ENCODE results near the gene IQSEC1.
"Not testable (repeated sequence)": the region's sequence is repeated elsewhere in the genome, so short reads cannot be mapped to it uniquely, and the experiment has no call there.

IQSEC1 gene

GRCh38 chr3:12886106-12886679 lies 187.0 kb downstream of the IQSEC1 start:
- no peak for DNase-seq

- no peak for DNase-seq
These were observed 187.7 kb downstream of the IQSEC1 start for GRCh38 chr3:12885583-12885930.

- no peak for DNase-seq
These were observed 188.2 kb downstream of the IQSEC1 start for GRCh38 chr3:12884790-12885582.

GRCh38 chr3:12884186-12884680 lies 189.0 kb downstream of the IQSEC1 start:
- no peak for DNase-seq

GRCh38 chr3:12882336-12883310 lies 190.6 kb downstream of the IQSEC1 start:
- DNase-seq = no peak

- DNase-seq = not testable (repeated sequence)
These were observed 191.4 kb downstream of the IQSEC1 start for GRCh38 chr3:12881858-12882257.

- no peak for DNase-seq
These were observed 193.9 kb downstream of the IQSEC1 start for GRCh38 chr3:12879191-12879815.

- DNase-seq = not testable (repeated sequence)
These were observed 194.5 kb downstream of the IQSEC1 start for GRCh38 chr3:12878758-12879157.

- no peak for DNase-seq
These were observed 195.1 kb downstream of the IQSEC1 start for GRCh38 chr3:12878141-12878574.

- no peak for DNase-seq
These were observed 196.2 kb downstream of the IQSEC1 start for GRCh38 chr3:12877040-12877439.

GRCh38 chr3:12875857-12876836 lies 197.1 kb downstream of the IQSEC1 start:
- no peak for DNase-seq

- no peak for DNase-seq
These were observed 201.7 kb downstream of the IQSEC1 start for GRCh38 chr3:12871404-12871983.

GRCh38 chr3:12870942-12871341 lies 202.3 kb downstream of the IQSEC1 start:
- no peak for DNase-seq

- DNase-seq = no peak
These were observed 204.1 kb downstream of the IQSEC1 start for GRCh38 chr3:12869035-12869621.

- peak; percentile 89 for DNase-seq
These were observed 204.9 kb downstream of the IQSEC1 start for GRCh38 chr3:12868039-12869034.

- DNase-seq = no peak
These were observed 206.4 kb downstream of the IQSEC1 start for GRCh38 chr3:12866836-12867235.

GRCh38 chr3:12865271-12865670 lies 208.0 kb downstream of the IQSEC1 start:
- DNase-seq = no peak

GRCh38 chr3:12862387-12862786 lies 210.8 kb downstream of the IQSEC1 start:
- no peak for DNase-seq

GRCh38 chr3:12861611-12862010 lies 211.6 kb downstream of the IQSEC1 start:
- no peak for DNase-seq

Data from right forelimb (tissue), 1 donor.